ENCODE results near the gene ZNF550. TPM values are rescaled to one million over a fixed set of nuclear protein-coding genes. Genes with fewer than 3 reads are reported as not detected.
"Not testable (repeated sequence)": the region's sequence is repeated elsewhere in the genome, so short reads cannot be mapped to it uniquely, and the experiment has no call there.

The ZNF550 gene
- total RNA-seq, 1 experiment from 2014 or later: 4.2 TPM

DNA sequence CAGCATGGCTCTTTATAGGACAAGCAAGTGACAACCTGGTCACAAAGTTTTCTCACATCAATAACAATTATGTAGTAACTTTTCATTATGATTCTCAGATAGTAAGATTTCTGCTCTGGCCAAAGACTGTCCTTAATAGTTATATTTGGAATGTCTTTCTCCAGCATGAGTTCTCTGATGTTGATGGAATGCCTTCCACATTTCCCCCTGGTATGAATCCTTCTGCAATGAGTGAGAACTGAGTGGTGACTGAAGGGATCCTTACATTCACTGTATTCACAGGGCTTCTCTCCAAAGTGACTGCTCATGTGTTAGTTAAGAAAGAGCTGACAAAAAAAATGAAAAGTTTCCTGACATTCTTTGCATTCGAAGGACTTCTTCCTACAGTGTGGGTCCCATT lies 13.2 kb downstream of the ZNF550 start:
- intact Hi-C loops (cut with micrococcal nuclease): no loop called here
- Histone ChIP-seq H4K20me1 (ENCODE audit: low read length) (no peaks in the 10 kb centered on the region), H3K79me2 (ENCODE audit: low read length) (no peaks in the 10 kb centered on the region), H3K4me2 (ENCODE audit: low read length) (no peak overlapping the region), H3K27me3 (ENCODE audit: low read length) (no peaks in the 10 kb centered on the region), H2AFZ (ENCODE audit: low read length) (no peak overlapping the region), H3K9ac (ENCODE audit: low read length) (no peak overlapping the region), H3K4me1 (ENCODE audit: insufficient read depth, low read length) (no peaks in the 10 kb centered on the region), H3K27ac (ENCODE audit: low read length) (no peak overlapping the region), H3K9me2 (replicated peaks; ENCODE audit: low read length) (no peaks in the 10 kb centered on the region), H3K4me3 (ENCODE audit: low read length) (no peak overlapping the region; the same call in 1 of the 2 replicates), H3K36me3 (ENCODE audit: low read depth, low read length) (peaks cover 99% of the 10 kb centered on the region), H3F3A (ENCODE audit: low read length, unreplicated experiment) (no peaks in the 10 kb centered on the region), H3K9me3 (ENCODE audit: low read length) (peaks cover 71% of the 10 kb centered on the region)
- ATAC-seq (no peak), DNase-seq (no peak)
- ChIA-PET CTCF (no interaction called here), POLR2A (ENCODE audit: unreplicated experiment) (no interaction called here)
- BruUV-seq (replicated peaks): no TSS peak
- no peak for TF ChIP-seq EZH2 (IDR thresholded peaks at IDR 0.05; ENCODE audit: low read length, unreplicated experiment)
- no peak for TF ChIP-seq EZH2phosphoT487 (IDR thresholded peaks at IDR 0.05; ENCODE audit: borderline replicate concordance, low read length)
- TF ChIP-seq CTCF (conservative IDR thresholded peaks at IDR 0.05; ENCODE audit: low read depth, low read length): no peak

DNA sequence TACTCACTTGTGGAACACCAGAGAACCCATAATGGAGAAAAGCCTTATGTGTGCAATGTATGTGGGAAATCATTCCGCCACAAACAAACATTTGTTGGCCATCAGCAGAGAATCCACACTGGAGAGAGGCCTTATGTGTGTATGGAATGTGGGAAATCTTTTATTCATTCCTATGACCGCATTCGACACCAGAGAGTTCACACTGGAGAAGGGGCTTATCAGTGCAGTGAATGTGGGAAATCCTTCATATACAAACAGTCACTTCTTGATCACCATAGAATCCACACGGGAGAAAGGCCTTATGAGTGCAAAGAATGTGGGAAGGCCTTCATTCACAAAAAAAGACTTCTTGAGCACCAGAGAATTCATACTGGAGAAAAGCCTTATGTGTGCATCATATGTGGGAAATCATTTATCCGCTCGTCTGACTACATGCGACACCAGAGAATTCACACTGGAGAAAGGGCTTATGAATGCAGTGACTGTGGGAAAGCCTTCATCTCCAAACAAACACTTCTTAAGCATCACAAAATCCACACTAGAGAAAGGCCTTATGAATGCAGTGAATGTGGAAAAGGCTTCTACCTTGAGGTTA lies 21.6 kb downstream of the ZNF550 start:
- no peaks in the 10 kb centered on the region for H4K20me1 ChIP-seq (ENCODE audit: low read length)
- CTCF ChIA-PET: no interaction called here
- TF ChIP-seq CTCF (conservative IDR thresholded peaks at IDR 0.05; ENCODE audit: low read depth, low read length) (no peak), EZH2 (IDR thresholded peaks at IDR 0.05; ENCODE audit: low read length, unreplicated experiment) (no peak), EZH2phosphoT487 (IDR thresholded peaks at IDR 0.05; ENCODE audit: borderline replicate concordance, low read length) (no peak)
- H3K79me2 ChIP-seq (ENCODE audit: low read length): no peaks in the 10 kb centered on the region
- no peaks in the 10 kb centered on the region for H3F3A ChIP-seq (ENCODE audit: low read length, unreplicated experiment)
- no peak overlapping the region for H3K9ac ChIP-seq (ENCODE audit: low read length)
- BruUV-seq (replicated peaks): TSS peak; percentile 3
- no peaks in the 10 kb centered on the region for H3K4me1 ChIP-seq (ENCODE audit: insufficient read depth, low read length)
- peaks cover 72% of the 10 kb centered on the region for H3K9me3 ChIP-seq (ENCODE audit: low read length)
- H3K27ac ChIP-seq (ENCODE audit: low read length): no peak overlapping the region
- no peak for DNase-seq
- ATAC-seq: no peak
- no peak overlapping the region for H2AFZ ChIP-seq (ENCODE audit: low read length)
- H3K27me3 ChIP-seq (ENCODE audit: low read length): no peaks in the 10 kb centered on the region
- H3K36me3 ChIP-seq (ENCODE audit: low read depth, low read length): peaks cover 99% of the 10 kb centered on the region
- intact Hi-C loops (cut with micrococcal nuclease): no loop called here
- H3K9me2 ChIP-seq (replicated peaks; ENCODE audit: low read length): no peaks in the 10 kb centered on the region
- POLR2A ChIA-PET (ENCODE audit: unreplicated experiment): no interaction called here
- no peak overlapping the region for H3K4me2 ChIP-seq (ENCODE audit: low read length)
- H3K4me3 ChIP-seq (ENCODE audit: low read length): no peak overlapping the region

GRCh38 chr19:57527136-57527881 lies 32.4 kb downstream of the ZNF550 start, which contains the start of gene ZNF549:
Gene ZNF549 (plus strand): TSS chr19:57527356. CDS start chr19:57527574, 218 bp downstream.
- Histone ChIP-seq H3K36me3 (ENCODE audit: low read depth, low read length) (peaks cover 22% of the 10 kb centered on the region), H3K4me3 (ENCODE audit: low read length) (peak within 1 kb of the TSS; percentile 86), H3K9me2 (replicated peaks; ENCODE audit: low read length) (no peaks in the 10 kb centered on the region), H3K27me3 (ENCODE audit: low read length) (no peaks in the 10 kb centered on the region), H3K4me2 (ENCODE audit: low read length) (peak within 1 kb of the TSS; percentile 91), H3K9me3 (ENCODE audit: low read length) (peaks cover 27% of the 10 kb centered on the region), H3K27ac (ENCODE audit: low read length) (peak within 1 kb of the TSS; percentile 50), H4K20me1 (ENCODE audit: low read length) (no peaks in the 10 kb centered on the region), H3K79me2 (ENCODE audit: low read length) (peaks cover 23% of the 10 kb centered on the region), H3K9ac (ENCODE audit: low read length) (peak within 1 kb of the TSS; percentile 80), H2AFZ (ENCODE audit: low read length) (peak within 1 kb of the TSS; percentile 98), H3F3A (ENCODE audit: low read length, unreplicated experiment) (no peaks in the 10 kb centered on the region), H3K4me1 (ENCODE audit: insufficient read depth, low read length) (no peaks in the 10 kb centered on the region)
- DNase-seq (peak; percentile 97), ATAC-seq (peak; percentile 100)
- CTCF ChIA-PET: interaction anchor here (0.7 kb wide), 1 partner anchor 602 kb away, joined by 3 read pairs; no protein-coding TSS in a partner anchor
- POLR2A ChIA-PET (ENCODE audit: unreplicated experiment): no interaction called here
- no peak for TF ChIP-seq EZH2 (IDR thresholded peaks at IDR 0.05; ENCODE audit: low read length, unreplicated experiment)
- TF ChIP-seq EZH2phosphoT487 (IDR thresholded peaks at IDR 0.05; ENCODE audit: borderline replicate concordance, low read length): no peak
- TF ChIP-seq CTCF (conservative IDR thresholded peaks at IDR 0.05; ENCODE audit: low read depth, low read length): no peak
- intact Hi-C loops (cut with micrococcal nuclease): loop anchor here (1.0 kb wide), 1 partner anchor 51 kb away; the partner anchor contains the start of gene ZNF416
- TSS peak; percentile 70 for BruUV-seq (replicated peaks)

- DNase-seq; H3K4me3 ChIP-seq (ENCODE audit: low read length); H3K9me2 ChIP-seq (replicated peaks; ENCODE audit: low read length); H3F3A ChIP-seq (ENCODE audit: low read length, unreplicated experiment); H3K27me3 ChIP-seq (ENCODE audit: low read length); H3K27ac ChIP-seq (ENCODE audit: low read length); CTCF ChIA-PET; POLR2A ChIA-PET (ENCODE audit: unreplicated experiment); BruUV-seq (replicated peaks); H3K4me2 ChIP-seq (ENCODE audit: low read length); H3K4me1 ChIP-seq (ENCODE audit: insufficient read depth, low read length); ATAC-seq; H3K79me2 ChIP-seq (ENCODE audit: low read length); H3K9ac ChIP-seq (ENCODE audit: low read length); H4K20me1 ChIP-seq (ENCODE audit: low read length); intact Hi-C loops (cut with micrococcal nuclease); H2AFZ ChIP-seq (ENCODE audit: low read length): not testable (repeated sequence)
- peaks cover 52% of the 10 kb centered on the region for H3K36me3 ChIP-seq (ENCODE audit: low read depth, low read length)
- H3K9me3 ChIP-seq (ENCODE audit: low read length): peaks cover 28% of the 10 kb centered on the region
These were observed 41.6 kb downstream of the ZNF550 start for GRCh38 chr19:57518021-57518420.
